SU-DHL-6 (cell line): ENCODE results near the gene GRK2.

Experiments used
- EZH2phosphoT487 ChIP-seq: fragments of 200-600 bp; sonication (generic), shearing (Covaris generic); conservative IDR thresholded peaks from 2 replicates; pipeline ENCODE4 v1.6.1; 2018; ENCODE audit warnings: mild to moderate bottlenecking, antibody characterized with exemption, low read length, moderate library complexity, mixed read lengths
- TF ChIP-seq, protein P1 (sequence below): fragments of 200-600 bp; sonication (generic); IDR thresholded peaks from one replicate; pipeline ENCODE4 v1.5.1; 2017; ENCODE audit warnings: antibody characterized with exemption, mild to moderate bottlenecking, low read length, moderate library complexity; ENCODE audit not compliant: insufficient read depth, poor library complexity, severe bottlenecking

DNA sequence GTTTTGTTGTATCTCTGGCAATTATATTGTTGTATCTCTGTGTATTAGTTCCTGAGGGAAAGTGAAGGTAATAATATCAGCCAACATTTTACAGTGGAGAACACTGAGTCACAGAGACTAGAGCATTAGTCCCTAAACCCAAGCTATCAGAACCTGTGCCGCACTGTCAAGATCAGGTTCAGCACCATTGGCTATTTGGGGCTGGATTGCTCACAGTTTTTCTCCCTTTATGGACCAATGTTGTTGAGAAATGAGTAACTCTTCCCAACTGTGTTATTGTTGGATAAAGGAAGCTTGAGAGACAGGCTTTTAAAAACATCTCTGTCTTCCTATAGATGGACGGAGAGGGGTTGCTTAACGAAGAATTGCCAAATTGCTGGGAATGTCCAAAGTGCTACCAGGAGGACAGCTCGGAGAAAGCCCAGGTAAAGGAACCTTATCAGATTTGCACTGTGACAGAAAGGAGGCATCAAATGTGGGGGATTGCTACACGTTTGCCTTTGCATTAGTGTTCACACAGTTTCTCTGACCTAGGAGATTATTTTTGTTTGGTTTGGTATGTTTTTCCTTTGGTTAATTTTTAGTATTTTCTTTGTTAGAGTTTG, 18.2 kb upstream of the GRK2 start:
- TF ChIP-seq, protein P1, sequence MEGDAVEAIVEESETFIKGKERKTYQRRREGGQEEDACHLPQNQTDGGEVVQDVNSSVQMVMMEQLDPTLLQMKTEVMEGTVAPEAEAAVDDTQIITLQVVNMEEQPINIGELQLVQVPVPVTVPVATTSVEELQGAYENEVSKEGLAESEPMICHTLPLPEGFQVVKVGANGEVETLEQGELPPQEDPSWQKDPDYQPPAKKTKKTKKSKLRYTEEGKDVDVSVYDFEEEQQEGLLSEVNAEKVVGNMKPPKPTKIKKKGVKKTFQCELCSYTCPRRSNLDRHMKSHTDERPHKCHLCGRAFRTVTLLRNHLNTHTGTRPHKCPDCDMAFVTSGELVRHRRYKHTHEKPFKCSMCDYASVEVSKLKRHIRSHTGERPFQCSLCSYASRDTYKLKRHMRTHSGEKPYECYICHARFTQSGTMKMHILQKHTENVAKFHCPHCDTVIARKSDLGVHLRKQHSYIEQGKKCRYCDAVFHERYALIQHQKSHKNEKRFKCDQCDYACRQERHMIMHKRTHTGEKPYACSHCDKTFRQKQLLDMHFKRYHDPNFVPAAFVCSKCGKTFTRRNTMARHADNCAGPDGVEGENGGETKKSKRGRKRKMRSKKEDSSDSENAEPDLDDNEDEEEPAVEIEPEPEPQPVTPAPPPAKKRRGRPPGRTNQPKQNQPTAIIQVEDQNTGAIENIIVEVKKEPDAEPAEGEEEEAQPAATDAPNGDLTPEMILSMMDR = no peak
- no peak for TF ChIP-seq EZH2phosphoT487
